ENCODE results near the gene RSPO3.

Gene RSPO3

DNA sequence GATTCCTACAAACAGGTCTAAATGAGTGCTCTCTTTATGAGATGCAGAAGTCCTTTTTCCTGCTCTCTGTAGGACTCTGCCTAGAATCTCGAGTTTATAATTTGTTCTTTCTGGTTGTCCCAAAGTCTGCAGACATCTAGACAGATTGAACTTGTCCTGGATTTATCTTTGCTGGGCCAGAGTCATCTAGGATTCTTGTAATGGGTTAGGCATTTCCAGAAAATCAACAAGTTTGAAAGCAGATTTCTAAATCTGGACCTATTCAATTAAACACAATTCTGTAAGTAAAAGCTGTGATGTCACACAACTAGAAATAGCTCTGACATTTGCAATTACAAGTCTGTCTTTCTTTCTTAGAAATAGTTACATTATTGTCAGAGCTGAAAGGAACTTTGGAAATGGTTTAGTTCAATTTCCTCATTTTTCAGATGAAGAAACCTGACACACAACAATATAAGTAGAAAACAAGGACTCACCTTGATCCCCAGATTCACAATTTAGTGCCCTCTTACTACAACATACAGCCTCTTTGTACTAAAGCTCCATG lies 4.2 kb upstream of the RSPO3 start:
- DNase-seq: no peak

DNA sequence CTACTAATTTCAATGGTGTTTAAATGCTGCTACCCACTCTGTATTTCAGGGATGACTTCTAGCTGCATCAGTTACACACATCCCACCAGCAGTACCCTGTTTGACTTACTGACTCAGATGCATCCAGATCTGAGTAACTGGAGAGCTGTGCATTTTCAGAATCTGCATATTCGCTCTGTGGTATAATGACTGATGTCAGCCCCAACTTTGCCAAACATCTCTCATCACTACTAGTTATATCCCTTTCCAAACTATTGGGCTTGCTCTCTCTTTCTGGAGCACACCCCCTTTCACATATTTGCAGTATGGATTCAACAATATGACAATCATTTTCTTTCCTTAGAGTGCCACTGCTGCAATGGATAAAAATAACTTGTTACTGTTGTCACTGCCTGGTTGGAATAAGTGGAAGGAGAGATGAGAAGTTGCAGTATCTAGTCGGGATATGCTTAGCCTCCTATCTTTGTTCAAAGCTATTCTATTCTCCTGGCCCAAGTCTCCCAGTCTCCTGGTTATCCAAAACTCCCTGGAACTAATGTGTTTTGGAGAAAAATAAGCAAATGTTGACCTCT lies 3.3 kb upstream of the RSPO3 start:
- DNase-seq: no peak

GRCh38 chr6:127115746-127116145 lies 2.7 kb upstream of the RSPO3 start:
- DNase-seq: no peak

GRCh38 chr6:127117979-127118297 lies 533 bp upstream of the RSPO3 start:
- DNase-seq: no peak

DNA sequence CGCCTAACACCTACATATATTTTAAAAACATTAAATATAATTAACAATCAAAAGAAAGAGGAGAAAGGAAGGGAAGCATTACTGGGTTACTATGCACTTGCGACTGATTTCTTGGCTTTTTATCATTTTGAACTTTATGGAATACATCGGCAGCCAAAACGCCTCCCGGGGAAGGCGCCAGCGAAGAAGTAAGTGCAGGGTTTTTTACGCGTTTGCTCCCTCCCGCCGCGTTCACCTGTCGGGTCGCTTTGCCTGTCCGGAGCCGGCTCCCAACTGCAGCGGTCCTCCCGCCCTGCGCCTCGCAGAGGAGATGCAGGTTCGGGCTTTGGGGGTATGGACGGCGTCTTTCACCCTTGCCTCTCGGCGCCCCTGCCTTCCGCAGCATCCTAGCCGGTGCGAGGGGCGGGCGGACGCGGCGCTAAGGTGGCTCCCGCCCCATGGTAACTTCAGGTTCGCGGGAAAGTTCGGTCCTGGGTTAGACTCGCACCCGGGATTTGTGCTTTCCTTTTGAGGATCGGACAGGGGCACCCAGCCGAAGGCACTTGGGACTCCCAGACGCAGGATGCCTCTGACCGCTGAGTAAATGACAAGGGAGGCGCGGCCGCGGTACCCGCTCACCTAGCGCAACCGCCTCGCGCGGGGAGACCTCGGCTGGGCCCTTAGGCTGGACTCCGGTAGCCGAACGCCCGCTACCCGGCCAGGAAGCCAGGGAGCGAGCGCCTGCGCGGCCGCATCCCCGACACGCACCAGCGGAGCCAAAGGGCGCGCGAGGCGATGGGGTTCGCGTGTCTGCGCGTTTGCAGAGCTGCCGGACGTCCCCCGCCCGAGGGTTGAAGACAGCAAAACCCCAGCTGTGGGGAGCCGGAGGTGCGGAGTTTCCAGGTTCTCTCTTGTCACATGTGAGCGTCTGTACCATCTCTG lies 891 bp downstream of the RSPO3 start:
- DNase-seq: peak; percentile 5

DNA sequence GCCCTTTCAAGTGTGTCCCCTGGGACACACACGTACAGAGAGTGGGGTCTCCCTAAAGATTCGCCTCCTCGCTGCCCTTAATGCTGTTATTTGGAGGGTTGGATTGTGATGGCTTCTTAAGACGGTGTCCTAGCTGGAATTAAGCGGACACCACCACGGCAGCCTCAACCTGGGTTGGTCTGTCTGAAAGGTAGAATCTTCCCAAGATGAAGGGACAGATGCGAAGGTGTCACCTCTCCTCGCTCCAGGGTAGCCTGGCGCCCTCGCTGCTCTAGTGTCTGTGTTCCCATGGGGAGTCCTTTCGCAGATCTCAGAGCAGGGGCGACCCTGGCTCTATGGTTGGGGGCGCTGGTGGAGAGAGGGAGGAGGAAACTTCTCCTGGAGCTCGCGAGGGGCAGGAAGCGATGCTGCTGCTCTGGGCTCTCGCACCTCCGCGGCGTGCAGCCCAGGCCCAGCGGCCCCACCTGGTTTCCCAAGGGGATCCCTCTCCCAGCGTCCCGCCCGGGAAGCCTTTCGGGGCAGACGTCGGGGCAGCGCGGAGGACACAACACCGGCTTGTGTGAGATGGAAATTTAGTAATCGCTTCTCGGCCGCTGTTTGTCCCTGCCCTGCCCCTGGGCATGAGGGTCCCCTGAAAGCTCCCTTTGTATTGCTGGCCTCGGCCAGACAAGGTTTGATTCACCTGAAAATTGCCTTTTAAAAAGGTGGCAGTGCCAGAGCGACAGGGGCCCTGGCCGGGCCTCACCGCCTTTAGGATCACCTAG lies 1.7 kb downstream of the RSPO3 start:
- no peak for DNase-seq

GRCh38 chr6:127120787-127121636 lies 2.5 kb downstream of the RSPO3 start:
- peak; percentile 83 for DNase-seq

GRCh38 chr6:127121637-127121960 lies 3.1 kb downstream of the RSPO3 start:
- DNase-seq: no peak

DNA sequence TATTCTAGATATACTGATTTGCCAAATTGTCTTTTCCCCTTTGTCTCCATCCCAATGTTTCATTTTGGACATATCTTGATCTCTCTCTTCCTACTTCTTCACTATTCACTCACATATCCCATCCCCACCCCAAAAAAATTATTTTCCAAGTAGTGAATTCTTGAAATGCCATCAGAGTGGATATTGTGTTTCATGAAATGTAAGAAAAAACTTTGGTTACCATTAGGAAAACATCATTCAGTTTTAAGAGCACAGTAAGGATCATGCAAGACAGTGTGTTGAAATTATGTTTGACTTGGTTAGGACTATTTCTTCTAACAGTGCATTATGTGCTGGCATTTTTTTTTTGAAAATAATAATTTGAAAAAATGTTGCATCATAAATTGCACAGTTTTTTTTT lies 5.7 kb downstream of the RSPO3 start:
- no peak for DNase-seq

GRCh38 chr6:127124680-127125079 lies 6.2 kb downstream of the RSPO3 start:
- DNase-seq: no peak

GRCh38 chr6:127128066-127128465 lies 9.6 kb downstream of the RSPO3 start:
- DNase-seq: no peak

GRCh38 chr6:127129251-127129650 lies 10.8 kb downstream of the RSPO3 start:
- no peak for DNase-seq

- DNase-seq: no peak
Measured at GRCh38 chr6:127131275-127131674, 12.8 kb downstream of the RSPO3 start.

- no peak for DNase-seq
Measured at GRCh38 chr6:127131772-127132376, 13.4 kb downstream of the RSPO3 start.

DNA sequence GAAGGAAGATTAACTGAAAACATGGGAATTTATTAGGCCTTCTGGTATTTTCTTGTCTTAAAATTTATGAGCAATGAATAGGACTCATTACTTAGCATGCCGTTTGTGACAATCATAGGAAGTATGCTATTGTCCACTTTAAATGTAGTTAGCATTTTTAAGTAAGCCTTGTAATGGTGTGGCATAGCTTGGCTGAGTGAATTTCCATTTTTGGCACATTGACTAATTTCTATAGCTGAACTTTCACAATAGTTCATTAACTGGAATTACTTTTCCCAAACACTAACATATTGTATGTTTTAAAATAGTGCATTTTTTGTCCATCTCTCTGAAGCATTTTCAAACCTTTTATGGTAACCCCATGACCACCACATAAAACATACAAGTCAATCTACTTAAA lies 15.7 kb downstream of the RSPO3 start:
- DNase-seq: no peak

DNA sequence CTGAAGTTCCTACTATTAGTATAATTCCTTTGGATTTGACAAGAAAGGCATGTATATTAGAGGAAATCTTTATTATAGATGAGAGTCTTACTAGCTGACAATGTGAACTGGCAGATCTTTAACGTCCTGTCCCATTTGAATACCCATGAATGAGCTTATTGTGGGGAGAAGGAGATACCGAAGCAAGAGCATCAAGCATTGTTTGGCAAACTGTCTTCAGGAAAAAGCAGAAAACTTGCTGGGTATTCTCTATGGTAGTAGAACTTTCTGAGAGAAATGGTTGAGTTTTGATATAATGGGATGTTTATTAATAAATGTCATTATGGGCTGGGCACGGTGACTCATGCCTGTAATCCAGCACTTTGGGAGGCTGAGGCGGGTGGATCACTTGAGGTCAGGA lies 18.3 kb downstream of the RSPO3 start:
- no peak for DNase-seq

GRCh38 chr6:127146932-127147331 lies 28.5 kb downstream of the RSPO3 start:
- no peak for DNase-seq

GRCh38 chr6:127147534-127147933 lies 29.1 kb downstream of the RSPO3 start:
- DNase-seq: no peak

GRCh38 chr6:127148511-127148910 lies 30.0 kb downstream of the RSPO3 start:
- no peak for DNase-seq

DNA sequence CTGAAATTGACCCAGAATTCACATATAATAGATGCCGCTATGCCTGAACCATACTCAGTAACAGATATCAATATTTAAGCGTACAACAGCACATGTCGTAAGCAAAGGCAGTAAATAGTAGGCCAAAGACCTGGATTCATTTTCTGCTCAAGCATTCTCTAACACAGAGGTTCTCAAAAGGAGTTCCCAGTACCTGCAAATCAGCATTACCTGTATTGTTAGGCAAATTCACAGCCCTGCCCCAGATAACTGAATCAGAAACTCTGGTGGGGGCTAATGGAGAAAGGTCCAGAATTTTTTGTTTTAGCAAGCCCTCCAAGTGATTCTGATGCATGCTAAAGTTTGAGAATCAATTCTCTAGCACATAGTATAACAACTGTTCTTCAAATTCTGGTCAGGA lies 36.0 kb downstream of the RSPO3 start:
- no peak for DNase-seq

DNA sequence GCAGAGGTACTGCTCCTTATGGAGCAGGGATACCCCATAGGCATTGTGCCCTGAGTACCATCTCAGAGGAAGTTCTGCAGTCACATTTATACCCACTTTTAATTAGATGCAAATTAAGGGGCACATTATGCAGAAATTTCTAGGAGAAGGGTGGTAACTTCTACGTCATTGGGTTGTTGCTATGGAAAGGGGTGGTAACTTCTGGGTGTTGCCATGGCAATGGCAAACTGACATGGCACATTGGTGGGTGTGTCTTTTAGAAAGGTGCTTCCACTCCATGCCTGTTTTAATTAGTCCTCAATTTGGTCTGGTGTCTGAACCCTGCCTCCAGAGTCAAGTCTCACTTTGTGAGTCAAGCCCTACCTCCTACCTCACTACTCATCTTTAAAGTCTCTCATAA lies 42.0 kb downstream of the RSPO3 start:
- DNase-seq: no peak

- DNase-seq: no peak
Measured at GRCh38 chr6:127162836-127163235, 44.4 kb downstream of the RSPO3 start.
